Measurements from ENCODE around the gene C1orf50.

C1orf50 gene

DNA sequence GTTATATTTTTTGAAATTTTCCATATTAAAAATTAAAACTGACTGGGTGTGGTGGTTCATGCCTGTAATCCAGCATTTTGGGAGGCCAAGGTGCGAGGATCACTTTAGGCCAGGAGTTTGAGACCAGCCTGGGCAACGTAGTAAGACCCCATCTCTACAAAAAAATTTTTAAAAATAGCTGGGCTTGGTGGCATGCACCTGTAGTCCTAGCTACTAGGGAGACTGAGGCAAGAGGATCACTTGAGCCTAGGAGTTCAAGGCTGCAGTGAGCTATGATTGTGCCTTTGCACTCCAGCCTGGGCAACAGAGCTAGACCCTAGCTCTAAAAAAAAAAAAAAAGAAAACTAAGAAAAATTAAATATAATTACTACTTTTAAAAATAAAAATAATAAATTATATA is 54.6 kb downstream of the C1orf50 start:
- no peak overlapping the region for H3K27ac ChIP-seq (ENCODE audit: low read length)
- no peak overlapping the region for H3K4me3 ChIP-seq (ENCODE audit: low read length in 2 of 2)
- peaks cover 0 to 3% of the 10 kb centered on the region in 2 donors for H3K36me3 ChIP-seq (ENCODE audit: control insufficient read depth in 2 of 2, insufficient read depth in 2 of 2, low read length in 2 of 2)
- peaks cover 3% of the 10 kb centered on the region for H3K4me1 ChIP-seq (ENCODE audit: control insufficient read depth, insufficient read depth, low read length)
- no peak overlapping the region for H3K9ac ChIP-seq (ENCODE audit: low read length in 2 of 2)
- no peaks in the 10 kb centered on the region for H3K27me3 ChIP-seq (ENCODE audit: control insufficient read depth in 1 of 2, insufficient read depth in 2 of 2, low read length in 2 of 2)
- H3K9me3 ChIP-seq (ENCODE audit: control insufficient read depth in 2 of 2, low read length in 2 of 2): no peaks in the 10 kb centered on the region

DNA sequence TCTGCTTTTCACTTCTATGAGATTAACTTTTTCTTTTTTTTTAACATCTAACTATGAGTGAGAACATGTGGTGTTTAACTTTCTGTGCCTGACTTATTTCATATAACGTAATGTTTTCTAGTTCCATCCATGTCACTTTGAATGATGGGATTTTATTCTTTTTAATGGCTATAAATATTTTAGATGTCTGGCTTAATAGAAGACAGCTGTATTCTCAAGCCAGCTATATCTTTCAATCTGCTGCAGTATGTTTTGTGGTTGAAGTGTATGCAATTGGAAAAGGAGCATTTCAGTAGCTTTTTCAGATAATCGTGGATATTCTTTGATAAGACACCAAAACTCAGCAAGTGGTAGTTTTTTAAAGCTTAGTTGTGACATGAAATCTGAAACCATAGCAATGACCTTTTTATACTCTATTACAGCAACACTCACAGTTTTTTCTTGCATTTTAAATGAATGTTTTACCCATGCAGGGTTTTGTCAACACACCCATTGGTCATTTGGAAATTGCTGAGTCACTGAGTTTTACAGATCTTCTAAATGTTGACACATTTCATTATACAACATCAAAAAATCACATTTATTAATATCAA is 55.8 kb downstream of the C1orf50 start:
- Histone ChIP-seq H3K36me3 (ENCODE audit: control insufficient read depth in 2 of 2, insufficient read depth in 2 of 2, low read length in 2 of 2) (peaks cover 0 to 3% of the 10 kb centered on the region in 2 donors), H3K4me3 (ENCODE audit: low read length in 2 of 2) (no peak overlapping the region), H3K9ac (ENCODE audit: low read length in 2 of 2) (no peak overlapping the region), H3K9me3 (ENCODE audit: control insufficient read depth in 2 of 2, low read length in 2 of 2) (no peaks in the 10 kb centered on the region), H3K27ac (ENCODE audit: low read length) (no peak overlapping the region), H3K4me1 (ENCODE audit: control insufficient read depth, insufficient read depth, low read length) (peaks cover under 1% of the 10 kb centered on the region), H3K27me3 (ENCODE audit: control insufficient read depth in 1 of 2, insufficient read depth in 2 of 2, low read length in 2 of 2) (no peaks in the 10 kb centered on the region)

DNA sequence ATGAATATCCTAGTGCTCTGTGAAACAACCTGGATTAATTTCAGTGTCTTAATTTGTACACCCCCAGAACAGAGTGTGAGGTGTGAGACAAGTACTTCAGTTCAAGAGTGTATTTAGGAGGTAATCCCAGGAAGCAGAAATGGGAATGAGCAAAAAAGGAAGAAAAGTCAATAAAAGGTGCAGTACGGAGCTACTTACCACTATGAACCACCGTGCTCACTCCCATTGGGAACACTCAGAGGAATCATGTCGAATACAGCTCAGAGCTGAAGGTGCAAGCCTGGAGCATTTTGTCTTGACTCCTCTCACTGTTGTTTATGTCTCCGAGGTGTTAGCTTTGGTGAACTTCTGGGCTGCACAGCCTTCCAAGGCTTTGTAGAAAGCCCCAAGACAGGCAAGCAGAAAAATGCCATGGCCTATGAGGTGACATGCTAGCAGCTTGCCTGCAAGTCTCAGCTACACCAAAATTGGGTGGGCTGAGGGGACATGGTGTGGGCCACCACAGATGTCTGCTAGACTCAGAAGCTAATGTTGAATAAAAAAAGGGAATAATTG is 57.5 kb downstream of the C1orf50 start:
- Histone ChIP-seq H3K9ac (ENCODE audit: low read length in 2 of 2) (no peak overlapping the region), H3K27me3 (ENCODE audit: control insufficient read depth in 1 of 2, insufficient read depth in 2 of 2, low read length in 2 of 2) (no peaks in the 10 kb centered on the region), H3K9me3 (ENCODE audit: control insufficient read depth in 2 of 2, low read length in 2 of 2) (no peaks in the 10 kb centered on the region), H3K27ac (ENCODE audit: low read length) (no peak overlapping the region), H3K4me1 (ENCODE audit: control insufficient read depth, insufficient read depth, low read length) (no peaks in the 10 kb centered on the region), H3K4me3 (ENCODE audit: low read length in 2 of 2) (no peak overlapping the region), H3K36me3 (ENCODE audit: control insufficient read depth in 2 of 2, insufficient read depth in 2 of 2, low read length in 2 of 2) (peaks cover 3 to 4% of the 10 kb centered on the region in 2 donors)

DNA sequence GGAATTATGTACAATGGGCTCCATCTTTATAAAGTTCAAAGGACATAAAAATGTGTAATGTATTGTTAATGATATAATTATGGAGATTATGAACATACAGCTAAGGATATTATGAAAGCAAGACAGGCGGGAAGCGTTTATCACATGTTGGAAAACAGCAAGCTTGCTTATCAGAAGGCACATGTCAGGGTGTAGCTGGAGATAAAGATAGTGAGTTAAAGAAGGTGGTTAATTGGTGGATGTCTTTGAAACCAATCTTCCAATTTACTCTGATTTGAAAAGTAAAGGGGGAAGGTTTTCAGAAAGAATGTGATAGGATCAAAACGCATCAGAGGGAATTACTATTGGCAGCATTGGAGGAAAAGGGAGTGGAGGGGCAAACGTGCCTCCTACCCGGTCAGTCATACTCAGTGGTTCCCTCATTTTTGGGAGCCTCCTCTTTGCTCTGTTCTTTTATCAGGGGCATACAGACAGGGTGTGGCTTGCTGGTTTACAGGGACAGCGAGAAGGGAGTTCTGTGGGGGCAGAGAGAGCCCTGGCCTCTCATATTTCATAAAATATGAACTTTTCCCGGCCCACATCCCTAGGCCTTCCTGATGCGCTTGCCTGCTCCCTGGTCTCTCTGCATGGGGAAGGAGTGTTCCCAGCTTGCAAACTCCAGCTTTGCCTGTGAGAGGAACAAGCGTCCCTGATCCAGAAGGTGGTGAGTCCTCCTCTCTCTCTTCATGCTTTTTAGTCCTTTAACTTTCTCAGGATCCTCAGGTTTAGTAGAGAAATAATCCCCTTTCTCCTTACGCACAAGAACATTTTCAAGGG is 58.2 kb downstream of the C1orf50 start:
- no peak overlapping the region for H3K27ac ChIP-seq (ENCODE audit: low read length)

More for the DNA sequence above, 58.2 kb downstream of the C1orf50 start:
- H3K9ac ChIP-seq (ENCODE audit: low read length in 2 of 2): no peak overlapping the region
- no peak overlapping the region for H3K4me3 ChIP-seq (ENCODE audit: low read length in 2 of 2)
- peaks cover 3 to 5% of the 10 kb centered on the region in 2 donors for H3K36me3 ChIP-seq (ENCODE audit: control insufficient read depth in 2 of 2, insufficient read depth in 2 of 2, low read length in 2 of 2)
- H3K27me3 ChIP-seq (ENCODE audit: control insufficient read depth in 1 of 2, insufficient read depth in 2 of 2, low read length in 2 of 2): no peaks in the 10 kb centered on the region
- H3K4me1 ChIP-seq (ENCODE audit: control insufficient read depth, insufficient read depth, low read length): no peaks in the 10 kb centered on the region
- H3K9me3 ChIP-seq (ENCODE audit: control insufficient read depth in 2 of 2, low read length in 2 of 2): no peaks in the 10 kb centered on the region
